Amniotic stem cell (primary cell): Measurements from ENCODE around the gene DMD.
"Not testable (repeated sequence)": the region's sequence is repeated elsewhere in the genome, so short reads cannot be mapped to it uniquely, and the experiment has no call there.

ENCODE experiments used
- DNase-seq: peaks from one replicate; lab custom pipeline; 2025; lab: John Stamatoyannopoulos, UW

Gene DMD

GRCh38 chrX:32614707-32615106 lies 596.6 kb downstream of the DMD start:
- no peak for DNase-seq

- DNase-seq, result no peak
These were observed 612.2 kb downstream of the DMD start for GRCh38 chrX:32599156-32599555.

GRCh38 chrX:32598707-32599106 lies 612.6 kb downstream of the DMD start:
- DNase-seq, result no peak

GRCh38 chrX:32597777-32598176 lies 613.6 kb downstream of the DMD start:
- DNase-seq, result no peak

GRCh38 chrX:32592786-32593185 lies 618.6 kb downstream of the DMD start:
- no peak for DNase-seq

GRCh38 chrX:32591589-32591988 lies 619.8 kb downstream of the DMD start:
- no peak for DNase-seq

GRCh38 chrX:32582729-32583128 lies 628.6 kb downstream of the DMD start:
- no peak for DNase-seq

- no peak for DNase-seq
These were observed 634.5 kb downstream of the DMD start for GRCh38 chrX:32576885-32577284.

- no peak for DNase-seq
These were observed 638.7 kb downstream of the DMD start for GRCh38 chrX:32572644-32573043.

GRCh38 chrX:32571579-32571978 lies 639.8 kb downstream of the DMD start:
- no peak for DNase-seq

GRCh38 chrX:32562261-32562660 lies 649.1 kb downstream of the DMD start:
- no peak for DNase-seq

- no peak for DNase-seq
These were observed 666.2 kb downstream of the DMD start for GRCh38 chrX:32545101-32545500.

GRCh38 chrX:32538554-32538953 lies 672.8 kb downstream of the DMD start:
- no peak for DNase-seq

GRCh38 chrX:32533848-32534247 lies 677.5 kb downstream of the DMD start:
- no peak for DNase-seq

GRCh38 chrX:32532262-32532661 lies 679.1 kb downstream of the DMD start:
- no peak for DNase-seq

GRCh38 chrX:32530802-32531403 lies 680.4 kb downstream of the DMD start:
- peak; percentile 21 for DNase-seq

- not testable (repeated sequence) for DNase-seq
These were observed 682.9 kb downstream of the DMD start for GRCh38 chrX:32528451-32528850.

- DNase-seq, result no peak
These were observed 686.1 kb downstream of the DMD start for GRCh38 chrX:32525234-32525633.

- no peak for DNase-seq
These were observed 687.0 kb downstream of the DMD start for GRCh38 chrX:32524385-32524784.

GRCh38 chrX:32520789-32521188 lies 690.6 kb downstream of the DMD start:
- DNase-seq, result no peak

- DNase-seq, result no peak
These were observed 696.4 kb downstream of the DMD start for GRCh38 chrX:32514986-32515385.

GRCh38 chrX:32501606-32502005 lies 709.7 kb downstream of the DMD start:
- DNase-seq, result no peak

- DNase-seq, result no peak
These were observed 714.7 kb downstream of the DMD start for GRCh38 chrX:32496671-32497070.

GRCh38 chrX:32495855-32496254 lies 715.5 kb downstream of the DMD start:
- DNase-seq, result no peak

- no peak for DNase-seq
These were observed 722.2 kb downstream of the DMD start for GRCh38 chrX:32489125-32489524.
